Body of pancreas (tissue), 4 donors: ENCODE data around the gene GCA.

Source experiments
- POLR2A ChIP-seq, 3 donors: fragments of 450-650 bp; IDR thresholded peaks; one replicate each; pipeline ENCODE4 v1.6.1; 2016; ENCODE audit warnings: antibody characterized with exemption in 3 of 3, mild to moderate bottlenecking in 2 of 3
- TF ChIP-seq, protein P1 (sequence below), 7 experiments: fragments of 450-650 bp in 4 of 7; fragments of 200-600 bp in 3 of 7; sonication (generic) in 3 of 7; IDR thresholded peaks; one replicate each; pipeline ENCODE4 v1.5.1; 2016 to 2019; ENCODE audit warnings: antibody characterized with exemption in 7 of 7

DNA sequence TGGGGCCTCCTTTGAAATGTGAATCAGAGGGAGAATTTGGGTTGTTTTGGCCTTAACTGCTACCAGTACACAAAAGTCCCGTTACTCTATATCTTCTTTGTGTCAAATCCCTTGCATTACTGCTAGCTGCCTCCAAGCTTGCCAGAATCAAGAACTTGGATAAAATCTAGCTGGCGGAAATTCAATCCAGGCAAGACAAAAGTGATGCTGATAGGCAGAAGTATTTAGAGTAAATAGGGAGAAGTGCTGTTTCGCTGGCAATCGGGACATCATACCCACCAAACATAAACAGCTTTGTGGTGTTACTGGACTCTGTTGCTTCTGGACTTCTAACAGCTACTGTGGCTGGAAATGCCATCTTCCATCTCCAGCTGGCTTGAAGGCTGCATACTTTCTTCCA lies 28.0 kb upstream of the GCA start:
- TF ChIP-seq, protein P1, sequence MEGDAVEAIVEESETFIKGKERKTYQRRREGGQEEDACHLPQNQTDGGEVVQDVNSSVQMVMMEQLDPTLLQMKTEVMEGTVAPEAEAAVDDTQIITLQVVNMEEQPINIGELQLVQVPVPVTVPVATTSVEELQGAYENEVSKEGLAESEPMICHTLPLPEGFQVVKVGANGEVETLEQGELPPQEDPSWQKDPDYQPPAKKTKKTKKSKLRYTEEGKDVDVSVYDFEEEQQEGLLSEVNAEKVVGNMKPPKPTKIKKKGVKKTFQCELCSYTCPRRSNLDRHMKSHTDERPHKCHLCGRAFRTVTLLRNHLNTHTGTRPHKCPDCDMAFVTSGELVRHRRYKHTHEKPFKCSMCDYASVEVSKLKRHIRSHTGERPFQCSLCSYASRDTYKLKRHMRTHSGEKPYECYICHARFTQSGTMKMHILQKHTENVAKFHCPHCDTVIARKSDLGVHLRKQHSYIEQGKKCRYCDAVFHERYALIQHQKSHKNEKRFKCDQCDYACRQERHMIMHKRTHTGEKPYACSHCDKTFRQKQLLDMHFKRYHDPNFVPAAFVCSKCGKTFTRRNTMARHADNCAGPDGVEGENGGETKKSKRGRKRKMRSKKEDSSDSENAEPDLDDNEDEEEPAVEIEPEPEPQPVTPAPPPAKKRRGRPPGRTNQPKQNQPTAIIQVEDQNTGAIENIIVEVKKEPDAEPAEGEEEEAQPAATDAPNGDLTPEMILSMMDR (IDR thresholded peaks at IDR 0.05): no peak
- TF ChIP-seq POLR2A (IDR thresholded peaks at IDR 0.05): no peak
